C4-2B (cell line): ENCODE data around the gene PKM.

Source experiments
- ZFX ChIP-seq: fragments of 450-650 bp; IDR thresholded peaks from 2 replicates; pipeline ENCODE4 v1.6.1; 2017
- TF ChIP-seq, protein P1 (sequence below): fragments of 450-650 bp; conservative IDR thresholded peaks from 2 replicates; pipeline ENCODE4 v1.5.1; 2017; ENCODE audit warnings: mild to moderate bottlenecking

DNA sequence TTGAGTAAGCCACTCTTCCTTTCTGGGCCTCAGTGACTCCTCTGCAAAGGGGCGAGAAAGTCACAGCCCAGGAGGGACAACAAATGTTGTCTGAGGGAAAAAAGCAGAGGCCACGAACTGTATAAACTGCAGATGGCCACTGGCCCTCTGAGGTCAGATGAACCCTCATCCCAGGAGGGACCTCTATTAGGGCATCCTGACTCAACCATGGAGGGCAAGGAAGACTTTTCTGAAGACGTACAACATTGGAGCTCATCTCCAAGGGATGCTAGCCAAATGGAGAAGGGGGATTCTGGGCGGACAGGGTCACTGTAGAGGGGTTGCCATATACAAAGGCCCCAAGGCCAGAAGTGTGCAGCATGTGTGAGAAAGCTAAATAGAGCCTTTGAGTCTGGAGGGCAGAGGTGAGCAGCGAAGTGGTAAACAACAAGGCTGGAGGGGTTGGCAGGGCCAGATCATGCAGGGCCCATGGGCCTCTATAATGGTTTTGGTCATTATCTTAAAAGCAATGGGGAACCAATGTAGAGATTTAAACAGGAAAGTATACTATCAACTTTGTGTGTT, 50.1 kb downstream of the PKM start:
- TF ChIP-seq, protein P1, sequence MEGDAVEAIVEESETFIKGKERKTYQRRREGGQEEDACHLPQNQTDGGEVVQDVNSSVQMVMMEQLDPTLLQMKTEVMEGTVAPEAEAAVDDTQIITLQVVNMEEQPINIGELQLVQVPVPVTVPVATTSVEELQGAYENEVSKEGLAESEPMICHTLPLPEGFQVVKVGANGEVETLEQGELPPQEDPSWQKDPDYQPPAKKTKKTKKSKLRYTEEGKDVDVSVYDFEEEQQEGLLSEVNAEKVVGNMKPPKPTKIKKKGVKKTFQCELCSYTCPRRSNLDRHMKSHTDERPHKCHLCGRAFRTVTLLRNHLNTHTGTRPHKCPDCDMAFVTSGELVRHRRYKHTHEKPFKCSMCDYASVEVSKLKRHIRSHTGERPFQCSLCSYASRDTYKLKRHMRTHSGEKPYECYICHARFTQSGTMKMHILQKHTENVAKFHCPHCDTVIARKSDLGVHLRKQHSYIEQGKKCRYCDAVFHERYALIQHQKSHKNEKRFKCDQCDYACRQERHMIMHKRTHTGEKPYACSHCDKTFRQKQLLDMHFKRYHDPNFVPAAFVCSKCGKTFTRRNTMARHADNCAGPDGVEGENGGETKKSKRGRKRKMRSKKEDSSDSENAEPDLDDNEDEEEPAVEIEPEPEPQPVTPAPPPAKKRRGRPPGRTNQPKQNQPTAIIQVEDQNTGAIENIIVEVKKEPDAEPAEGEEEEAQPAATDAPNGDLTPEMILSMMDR: no peak
- TF ChIP-seq ZFX: no peak
